Mesendoderm (in vitro differentiated cells): ENCODE data around the gene TP53BP2.

Experiments
- DNase-seq: peaks from one replicate; pipeline ENCODE4 v3.0.0; 2013
- H2AK5ac ChIP-seq: 2 replicates; pipeline ENCODE4 v1.6.1; 2013; ENCODE audit warnings: low read length, inconsistent platforms
- H2BK120ac ChIP-seq: 2 replicates; pipeline ENCODE4 v1.6.1; 2013; ENCODE audit warnings: low read depth, mild to moderate bottlenecking, low read length, moderate library complexity, mixed read lengths
- H2BK15ac ChIP-seq: replicated peaks from 2 replicates; pipeline ENCODE4 v1.6.1; 2013; ENCODE audit warnings: low read depth, mild to moderate bottlenecking, moderate library complexity
- H2BK5ac ChIP-seq: 2 replicates; pipeline ENCODE4 v1.6.1; 2013; ENCODE audit warnings: low read length, inconsistent platforms
- H3K18ac ChIP-seq: 2 replicates; pipeline ENCODE4 v1.6.1; 2013; ENCODE audit warnings: mild to moderate bottlenecking, low read length, mixed read lengths
- H3K23ac ChIP-seq: one replicate; pipeline ENCODE4 v1.6.1; 2013; ENCODE audit warnings: low read length
- H3K27ac ChIP-seq: 2 replicates; pipeline ENCODE4 v1.5.1; 2013; ENCODE audit warnings: low read depth, mild to moderate bottlenecking, inconsistent platforms, low read length, moderate library complexity
- H3K27me3 ChIP-seq: 2 replicates; pipeline ENCODE4 v1.6.1; 2013; ENCODE audit warnings: low read length, control low read depth, mild to moderate bottlenecking, inconsistent platforms; ENCODE audit not compliant: insufficient read depth, poor library complexity
- H3K36me3 ChIP-seq: 2 replicates; pipeline ENCODE4 v1.6.1; 2013; ENCODE audit warnings: low read length, inconsistent platforms; ENCODE audit not compliant: control insufficient read depth, insufficient read depth
- H3K4ac ChIP-seq: one replicate; pipeline ENCODE4 v1.6.1; 2013; ENCODE audit warnings: low read depth, mild to moderate bottlenecking, low read length, moderate library complexity
- H3K4me1 ChIP-seq: 2 replicates; pipeline ENCODE4 v1.6.1; 2013; ENCODE audit warnings: low read depth, low read length, inconsistent platforms; ENCODE audit not compliant: control insufficient read depth
- H3K4me2 ChIP-seq: 2 replicates; pipeline ENCODE4 v1.6.1; 2013; ENCODE audit warnings: low read length
- H3K4me3 ChIP-seq: 2 replicates; pipeline ENCODE4 v1.5.1; 2013; ENCODE audit warnings: mild to moderate bottlenecking, low read length
- H3K56ac ChIP-seq: one replicate; pipeline ENCODE4 v1.6.1; 2013; ENCODE audit warnings: low read length
- H3K79me1 ChIP-seq: 2 replicates; pipeline ENCODE4 v1.6.1; 2013; ENCODE audit warnings: low read length, inconsistent platforms
- H3K79me2 ChIP-seq: 2 replicates; pipeline ENCODE4 v1.6.1; 2013; ENCODE audit warnings: mild to moderate bottlenecking, low read length; ENCODE audit not compliant: control insufficient read depth, insufficient read depth
- H3K9ac ChIP-seq: 2 replicates; pipeline ENCODE4 v1.6.1; 2013; ENCODE audit warnings: low read length, inconsistent platforms
- H4K5ac ChIP-seq: one replicate; pipeline ENCODE4 v1.6.1; 2013; ENCODE audit warnings: low read length
- H4K8ac ChIP-seq: one replicate; pipeline ENCODE4 v1.6.1; 2013; ENCODE audit warnings: low read depth, mild to moderate bottlenecking, control low read depth, low read length, moderate library complexity
- WGBS: extraction: QIAGEN DNeasy Blood & Tissue Kit; methylation state at CpG from one replicate; pipeline ENCODE4 v1.1.7; 2013; ENCODE audit warnings: low lambda C conversion rate, missing lambda C conversion rate; ENCODE audit not compliant: insufficient coverage; ENCODE audit errors: extremely low coverage; 5-methylcytosine and 5-hydroxymethylcytosine counted together

TP53BP2 gene

DNA sequence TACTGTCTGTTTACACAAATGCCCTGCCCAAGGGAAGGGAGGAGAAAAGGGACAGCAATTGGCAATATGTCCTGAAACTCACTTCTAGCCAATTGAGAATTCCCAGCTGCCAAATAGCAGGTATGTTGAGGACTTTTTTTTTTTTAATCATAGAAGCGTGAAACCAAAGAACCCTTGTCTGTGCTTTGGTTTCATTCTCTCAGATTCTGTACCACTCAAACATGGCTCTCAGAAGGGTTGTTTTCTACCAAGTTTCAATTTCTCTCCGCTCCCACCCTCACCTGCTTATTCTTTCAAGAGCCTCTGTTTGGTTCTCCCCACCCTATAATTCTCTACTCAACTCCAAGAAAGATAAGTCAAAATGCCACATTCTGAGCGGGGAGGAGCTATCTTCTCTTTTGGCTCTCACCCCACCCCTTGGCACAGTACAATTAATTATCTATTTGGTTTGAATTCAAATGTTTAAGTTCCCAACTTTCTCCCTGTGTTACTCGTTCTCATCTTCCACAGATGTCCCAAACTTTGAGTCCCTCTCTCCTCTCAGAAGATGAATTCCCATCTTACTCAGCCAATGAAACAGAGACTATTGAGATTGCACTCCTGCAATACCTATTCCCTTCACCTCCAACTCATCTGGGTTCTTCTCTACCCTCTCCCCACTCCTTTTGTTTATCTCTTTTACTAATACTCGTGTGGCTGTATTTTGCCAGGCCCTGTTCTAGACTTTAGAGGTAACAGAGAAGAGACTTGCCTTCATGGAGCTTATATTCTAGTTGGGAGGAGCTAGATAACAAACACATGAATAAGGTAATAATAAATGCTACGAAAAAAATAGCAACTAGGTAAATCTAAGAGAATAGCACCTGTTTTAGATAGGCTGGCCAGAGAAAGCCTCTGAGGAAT, 3.9 kb upstream of the TP53BP2 start:
- Histone ChIP-seq H3K4me2 (no peak overlapping the region), H4K8ac (no peak overlapping the region), H3K79me1 (no peaks in the 10 kb centered on the region), H2AK5ac (no peak overlapping the region), H3K27ac (no peak overlapping the region), H2BK120ac (no peak overlapping the region), H4K5ac (no peak overlapping the region), H3K4me3 (no peak overlapping the region), H2BK5ac (no peak overlapping the region), H3K4ac (no peak overlapping the region), H3K27me3 (no peaks in the 10 kb centered on the region), H3K36me3 (no peaks in the 10 kb centered on the region), H3K18ac (no peak overlapping the region), H3K9ac (no peak overlapping the region), H2BK15ac (no peak overlapping the region), H3K79me2 (peaks cover 5% of the 10 kb centered on the region), H3K4me1 (no peaks in the 10 kb centered on the region), H3K56ac (no peak overlapping the region), H3K23ac (no peak overlapping the region)
- no CpG with 5 or more reads among the region's 6 CpGs for WGBS
- no peak for DNase-seq

DNA sequence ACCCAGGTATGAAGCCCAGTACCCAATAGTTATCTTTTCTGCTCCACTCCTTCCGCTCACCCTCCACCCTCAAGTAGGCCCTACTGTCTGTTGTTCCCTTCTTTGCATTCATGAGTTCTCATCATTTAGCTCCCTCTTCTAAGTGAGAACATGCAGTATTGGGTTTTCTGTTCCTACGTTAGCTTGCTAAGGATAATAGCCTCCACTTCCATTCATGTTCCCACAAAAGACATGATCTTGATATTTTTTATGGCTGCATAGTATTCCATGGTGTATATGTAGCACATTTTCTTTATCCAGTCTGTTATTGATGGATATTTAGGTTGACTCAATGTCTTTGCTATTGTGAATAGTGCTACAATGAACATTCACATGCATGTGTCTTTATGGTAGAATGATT, 2.8 kb upstream of the TP53BP2 start:
- H3K23ac ChIP-seq = no peak overlapping the region
- H3K9ac ChIP-seq = no peak overlapping the region
- DNase-seq = no peak
- no CpG with 5 or more reads among the region's 2 CpGs for WGBS
- H3K18ac ChIP-seq = no peak overlapping the region
- no peaks in the 10 kb centered on the region for H3K27me3 ChIP-seq
- H2BK5ac ChIP-seq = no peak overlapping the region
- peaks cover 3% of the 10 kb centered on the region for H3K4me1 ChIP-seq
- H3K56ac ChIP-seq = no peak overlapping the region
- no peaks in the 10 kb centered on the region for H3K79me1 ChIP-seq
- H3K4ac ChIP-seq = no peak overlapping the region
- H2AK5ac ChIP-seq = no peak overlapping the region
- no peaks in the 10 kb centered on the region for H3K36me3 ChIP-seq
- no peak overlapping the region for H2BK15ac ChIP-seq
- H2BK120ac ChIP-seq = no peak overlapping the region
- H3K27ac ChIP-seq = no peak overlapping the region
- no peak overlapping the region for H3K4me3 ChIP-seq
- H4K8ac ChIP-seq = no peak overlapping the region
- H4K5ac ChIP-seq = no peak overlapping the region
- no peak overlapping the region for H3K4me2 ChIP-seq
- peaks cover 15% of the 10 kb centered on the region for H3K79me2 ChIP-seq

DNA sequence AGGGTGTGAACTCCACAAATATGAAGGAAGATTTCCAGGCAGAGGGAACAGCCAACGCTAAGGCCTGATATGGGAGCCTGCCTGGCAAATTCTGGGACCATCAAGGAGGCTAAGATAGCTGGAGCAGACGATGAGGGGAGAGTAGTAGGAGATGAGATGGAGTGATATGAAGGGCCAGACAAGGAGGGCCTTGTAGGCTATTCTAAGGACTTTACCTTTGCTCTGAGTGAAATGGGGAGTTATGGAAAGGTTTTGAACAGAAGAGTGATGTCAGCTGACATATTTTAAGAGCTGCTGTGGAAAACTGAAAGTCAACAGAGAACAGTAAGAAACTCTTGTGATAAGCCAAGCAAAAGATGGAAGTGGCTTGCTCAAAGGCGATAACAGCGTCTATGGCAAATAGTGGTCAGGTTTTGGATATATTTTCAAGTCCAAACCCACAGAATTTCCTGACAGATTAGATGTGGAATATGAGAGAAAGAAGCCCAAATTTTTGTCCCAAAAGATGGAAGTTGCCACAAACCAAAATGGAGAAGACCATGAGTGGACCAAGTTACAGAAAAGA, 2.1 kb upstream of the TP53BP2 start:
- peak overlapping the region; percentile 20 for H3K4ac ChIP-seq
- H3K4me3 ChIP-seq = no peak overlapping the region
- H3K27me3 ChIP-seq = no peaks in the 10 kb centered on the region
- H2BK15ac ChIP-seq = no peak overlapping the region
- no peak overlapping the region for H3K9ac ChIP-seq
- H3K4me2 ChIP-seq = no peak overlapping the region
- WGBS = no CpG with 5 or more reads among the region's 4 CpGs
- H3K36me3 ChIP-seq = no peaks in the 10 kb centered on the region
- no peak overlapping the region for H3K27ac ChIP-seq
- DNase-seq = no peak
- peaks cover 17% of the 10 kb centered on the region for H3K79me2 ChIP-seq
- H3K23ac ChIP-seq = no peak overlapping the region
- no peak overlapping the region for H2BK120ac ChIP-seq
- no peaks in the 10 kb centered on the region for H3K79me1 ChIP-seq
- H2AK5ac ChIP-seq = no peak overlapping the region
- H4K8ac ChIP-seq = no peak overlapping the region
- no peak overlapping the region for H3K56ac ChIP-seq
- H4K5ac ChIP-seq = no peak overlapping the region
- H2BK5ac ChIP-seq = no peak overlapping the region
- H3K18ac ChIP-seq = no peak overlapping the region
- H3K4me1 ChIP-seq = peaks cover 3% of the 10 kb centered on the region

DNA sequence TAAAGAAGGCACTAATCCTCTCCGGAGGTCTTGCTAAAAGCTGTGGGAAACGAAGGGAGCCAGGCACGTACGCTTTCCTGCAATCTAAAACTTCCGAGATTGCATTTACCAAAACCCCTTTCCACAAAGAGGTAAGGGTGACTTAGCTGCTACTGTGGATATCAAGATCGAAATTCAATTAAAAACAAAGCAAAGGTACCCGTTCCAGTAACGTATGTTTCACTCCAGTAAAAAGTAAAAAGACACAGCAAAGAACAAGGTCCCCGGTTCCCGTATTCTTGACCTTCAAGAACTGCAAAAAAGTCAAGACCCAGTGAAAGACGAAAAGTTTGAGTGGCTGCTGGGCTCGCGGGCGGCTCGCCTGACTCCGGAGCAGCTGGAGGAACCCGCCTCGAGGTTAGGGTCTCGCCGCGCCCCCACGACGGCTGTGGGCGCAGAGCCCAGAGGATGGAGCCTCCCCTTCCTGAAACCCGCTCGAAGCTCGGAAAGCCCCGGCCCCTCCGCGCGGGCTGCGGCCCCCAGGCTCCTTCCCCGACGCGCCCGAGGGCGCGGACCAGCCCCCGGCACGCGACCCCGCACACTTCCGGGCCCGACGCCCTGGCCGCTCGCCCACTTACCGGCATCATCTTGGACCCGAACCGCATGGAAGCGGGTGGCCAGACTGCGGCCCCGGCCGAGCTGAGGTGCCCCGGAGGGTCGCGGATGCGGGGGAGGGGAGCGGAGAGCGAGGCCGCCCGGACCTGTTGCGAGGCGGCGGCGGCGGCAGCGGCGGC, 524 bp downstream of the TP53BP2 start:
- H4K5ac ChIP-seq = no peak overlapping the region
- H3K79me1 ChIP-seq = peaks cover 2% of the 10 kb centered on the region
- peak overlapping the region; percentile 95 for H2BK120ac ChIP-seq
- peak overlapping the region; percentile 51 for H3K23ac ChIP-seq
- WGBS = no CpG with 5 or more reads among the region's 69 CpGs
- peak overlapping the region; percentile 95 for H3K9ac ChIP-seq
- H3K27me3 ChIP-seq = no peaks in the 10 kb centered on the region
- peak overlapping the region; percentile 7 for H2BK15ac ChIP-seq
- H3K27ac ChIP-seq = peak overlapping the region; percentile 100
- H3K4me1 ChIP-seq = peaks cover 5% of the 10 kb centered on the region
- H4K8ac ChIP-seq = peak overlapping the region; percentile 78
- peak overlapping the region; percentile 76 for H3K4ac ChIP-seq
- no peaks in the 10 kb centered on the region for H3K36me3 ChIP-seq
- peak overlapping the region; percentile 83 for H3K4me2 ChIP-seq
- H3K79me2 ChIP-seq = peaks cover 36% of the 10 kb centered on the region
- peak overlapping the region; percentile 94 for H3K4me3 ChIP-seq
- H2AK5ac ChIP-seq = no peak overlapping the region
- H3K18ac ChIP-seq = peak overlapping the region; percentile 64
- DNase-seq = peak; percentile 74
- peak overlapping the region; percentile 73 for H2BK5ac ChIP-seq
- peak overlapping the region; percentile 97 for H3K56ac ChIP-seq

DNA sequence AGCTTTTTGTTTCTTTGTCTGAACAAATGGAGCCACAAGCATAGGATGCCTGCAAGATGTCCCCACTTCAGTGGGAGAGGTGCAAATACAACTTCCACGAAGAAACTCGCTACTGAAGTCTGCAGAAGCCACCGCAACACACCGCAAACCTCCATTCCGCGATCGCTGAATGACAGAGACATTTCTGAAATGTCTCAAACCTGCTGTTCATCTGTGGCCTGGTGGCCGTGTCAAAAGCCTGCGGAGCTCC, 1.0 kb downstream of the TP53BP2 start:
- WGBS = no CpG with 5 or more reads among the region's 9 CpGs

More for the DNA sequence above, 1.0 kb downstream of the TP53BP2 start:
- H3K79me1 ChIP-seq = peaks cover 2% of the 10 kb centered on the region
- peak overlapping the region; percentile 18 for H3K18ac ChIP-seq
- no peaks in the 10 kb centered on the region for H3K36me3 ChIP-seq
- peak overlapping the region; percentile 95 for H3K9ac ChIP-seq
- H2BK5ac ChIP-seq = no peak overlapping the region
- peak overlapping the region; percentile 83 for H3K4me2 ChIP-seq
- H2BK120ac ChIP-seq = no peak overlapping the region
- H3K4me3 ChIP-seq = peak overlapping the region; percentile 94
- no peak overlapping the region for H4K8ac ChIP-seq
- peak overlapping the region; percentile 97 for H3K56ac ChIP-seq
- no peak overlapping the region for H4K5ac ChIP-seq
- H3K4ac ChIP-seq = peak overlapping the region; percentile 37
- H3K79me2 ChIP-seq = peaks cover 39% of the 10 kb centered on the region
- DNase-seq = no peak
- H3K4me1 ChIP-seq = peaks cover 5% of the 10 kb centered on the region
- peak overlapping the region; percentile 100 for H3K27ac ChIP-seq
- no peaks in the 10 kb centered on the region for H3K27me3 ChIP-seq
- H2AK5ac ChIP-seq = no peak overlapping the region
- H3K23ac ChIP-seq = no peak overlapping the region
- H2BK15ac ChIP-seq = no peak overlapping the region
